GM13977 (cell line): ENCODE data around the gene OR52B6.

ENCODE experiments used
- DNase-seq: peaks from one replicate; pipeline ENCODE4 v3.0.0; 2012; ENCODE audit warnings: low spot score
- CTCF ChIP-seq: IDR thresholded peaks from 2 replicates; pipeline ENCODE4 v1.5.1; 2012; ENCODE audit warnings: mild to moderate bottlenecking, control low read depth; ENCODE audit not compliant: insufficient read depth; ENCODE audit errors: extremely low read depth, missing control alignments
- in situ Hi-C: fragments of 300-500 bp; cut with MboI; formaldehyde crosslinking; loops from one replicate; pipeline ENCODE4 v1.12.0; 2022; ENCODE audit warnings: low sequenced_read_pairs, low pct_unique_long_range_greater_than_20kb, mixed read lengths, inconsistent platforms; ENCODE audit not compliant: unreplicated experiment

The OR52B6 gene

DNA sequence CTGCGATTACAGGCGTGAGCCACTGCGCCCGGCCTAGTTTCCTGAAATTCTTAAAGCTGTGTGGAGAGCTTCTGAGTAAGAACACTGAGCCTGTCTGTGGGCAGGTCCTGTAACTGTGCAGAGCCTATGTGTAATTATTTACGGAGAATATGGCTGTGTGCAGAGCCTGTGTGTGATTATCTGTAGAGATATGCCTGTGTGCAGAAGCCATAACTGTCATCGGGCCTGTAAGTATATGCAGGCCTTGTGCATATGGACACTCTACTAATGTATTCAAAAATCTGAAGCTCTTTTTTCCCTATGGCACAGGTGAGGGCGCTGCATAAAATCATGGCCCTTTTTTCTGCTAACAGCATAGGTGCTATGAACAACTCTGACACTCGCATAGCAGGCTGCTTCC is at the start of gene OR52B6:
Gene OR52B6 (plus strand): TSS at position 301 of the 400 bp plus-strand sequence. CDS start 0 bp downstream, at position 301.
- in situ Hi-C loops, result no loop called here
- TF ChIP-seq CTCF, result no peak
- no peak for DNase-seq

- no peak for TF ChIP-seq CTCF
- no peak for DNase-seq
- in situ Hi-C loops, result no loop called here
Observed at GRCh38 chr11:5531053-5531831, 49.4 kb upstream of the OR52B6 start.

DNA sequence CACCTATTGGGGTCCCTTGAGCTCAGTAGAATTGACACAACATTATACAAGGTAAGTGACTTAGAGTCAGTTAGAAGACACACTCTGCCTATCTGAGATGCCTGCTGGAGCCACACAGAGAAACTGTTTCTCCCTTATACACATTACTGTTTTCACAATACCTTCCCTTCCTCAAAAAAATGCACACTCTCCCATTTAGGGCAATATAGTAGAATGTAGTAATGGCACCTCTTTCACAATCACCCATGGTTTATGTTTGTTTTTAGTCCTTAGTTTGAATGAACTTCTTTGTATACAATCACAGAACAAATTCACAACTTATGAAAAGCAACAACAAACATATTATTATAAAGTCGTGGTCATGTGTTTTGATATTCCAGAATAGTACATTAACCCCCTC is 46.6 kb upstream of the OR52B6 start:
- no peak for DNase-seq
- in situ Hi-C loops, result no loop called here

GRCh38 chr11:5536482-5536881 is 44.2 kb upstream of the OR52B6 start:
- in situ Hi-C loops, result no loop called here
- TF ChIP-seq CTCF, result no peak
- no peak for DNase-seq

More for the DNA sequence above, 46.6 kb upstream of the OR52B6 start:
- TF ChIP-seq CTCF, result no peak

DNA sequence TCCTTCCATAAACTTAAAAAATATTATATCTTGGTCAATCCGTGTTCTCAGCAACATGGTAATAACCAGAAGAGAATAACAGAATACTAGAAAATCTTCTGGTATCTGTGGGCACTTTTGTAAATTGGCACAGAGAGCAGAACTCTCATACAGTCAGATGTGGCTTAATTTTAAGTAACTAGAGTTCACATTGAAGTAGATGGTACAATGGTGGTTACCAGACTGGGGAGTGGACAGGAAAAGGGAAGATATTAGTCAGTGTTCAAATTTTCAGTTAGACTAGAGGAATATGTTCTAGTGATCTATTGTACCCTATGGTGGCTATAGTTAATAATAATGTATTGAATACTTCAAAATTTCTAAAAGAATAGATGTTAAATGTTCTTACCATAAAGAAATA is 39.2 kb upstream of the OR52B6 start:
- no peak for DNase-seq
- TF ChIP-seq CTCF, result no peak
- in situ Hi-C loops, result no loop called here

- no peak for DNase-seq
- TF ChIP-seq CTCF, result no peak
- in situ Hi-C loops, result no loop called here
Observed at GRCh38 chr11:5546457-5546856, 34.2 kb upstream of the OR52B6 start.

- in situ Hi-C loops, result no loop called here
- no peak for DNase-seq
- TF ChIP-seq CTCF, result no peak
Observed at GRCh38 chr11:5547982-5548381, 32.7 kb upstream of the OR52B6 start.
